Tibial nerve (tissue), 4 donors: Measurements from ENCODE around the gene ODAD3. TPM values are rescaled to one million over a fixed set of nuclear protein-coding genes. Genes with fewer than 3 reads are reported as not detected.
A peak's percentile ranks its signal among the peaks of the same experiment; 100 is the strongest.
"Not testable (repeated sequence)": the region's sequence is repeated elsewhere in the genome, so short reads cannot be mapped to it uniquely, and the experiment has no call there.

Experiments
- DNase-seq, 2 donors: peaks; one replicate each; pipeline ENCODE4 v3.0.0-alpha.2; 2019; ENCODE audit warnings: low spot score in 2 of 2
- H3K27ac ChIP-seq, 4 donors: fragments of 200-600 bp; sonication (generic) in 3 of 4; one replicate each; pipeline ENCODE4 v1.5.1; 2017 to 2019; ENCODE audit warnings: mild to moderate bottlenecking in 1 of 4
- H3K27me3 ChIP-seq, 2 donors: fragments of 200-600 bp; sonication (generic) in 1 of 2; one replicate each; pipeline versions ENCODE4 v1.5.1 to v1.6.0; 2017 to 2019
- H3K36me3 ChIP-seq, 3 donors: fragments of 200-600 bp; sonication (generic); one replicate each; pipeline ENCODE4 v1.5.1; 2018 to 2019
- H3K4me1 ChIP-seq, 4 donors: fragments of 200-600 bp; sonication (generic) in 3 of 4; one replicate each; pipeline ENCODE4 v1.5.1; 2017 to 2019
- H3K4me3 ChIP-seq, 4 donors: fragments of 200-600 bp; sonication (generic) in 3 of 4; one replicate each; pipeline ENCODE4 v1.5.1; 2017 to 2019; ENCODE audit warnings: mild to moderate bottlenecking in 1 of 4, moderate library complexity in 1 of 4
- H3K9me3 ChIP-seq, 4 donors: fragments of 200-600 bp; sonication (generic) in 3 of 4; one replicate each; pipeline ENCODE4 v1.5.1; 2017 to 2019
- CTCF ChIP-seq, 5 experiments: fragments of 200-600 bp in 3 of 5; fragments of 450-650 bp in 2 of 5; sonication (generic) in 3 of 5; IDR thresholded peaks; one replicate each; pipeline ENCODE4 v1.5.1; 2016 to 2019; ENCODE audit warnings: antibody characterized with exemption in 5 of 5, mild to moderate bottlenecking in 3 of 5, moderate library complexity in 2 of 5
- EP300 ChIP-seq, 2 donors: sonication (generic); formaldehyde crosslinking; IDR thresholded peaks; one replicate each; pipeline ENCODE4 v1.6.1; 2017; ENCODE audit warnings: antibody characterized with exemption in 2 of 2, mild to moderate bottlenecking in 1 of 2
- POLR2A ChIP-seq, 2 donors: fragments of 450-650 bp; IDR thresholded peaks; one replicate each; pipeline ENCODE4 v1.6.1; 2017; ENCODE audit warnings: antibody characterized with exemption in 2 of 2, mild to moderate bottlenecking in 2 of 2, moderate library complexity in 2 of 2
- WGBS, 2 donors: methylation state at CpG; one replicate each; pipeline ENCODE4 v1.1.5; 2018; 5-methylcytosine and 5-hydroxymethylcytosine counted together
- total RNA-seq, 4 donors: library from RNA; depleted of rRNA; stranded (reverse); fragments of >200 nt; gene quantifications; one replicate each; pipeline ENCODE4 v1.1.0, GENCODE V29; 2016

The ODAD3 gene
- total RNA-seq, 4 donors from 2014 or later, result 0.42 to 1.3 TPM; not detected in 2

GRCh38 chr19:11457115-11457514 lies 22.2 kb upstream of the ODAD3 start:
- WGBS, 2 donors, result 8 to 23% methylated on average over 3 to 10 of the region's 18 CpGs
- peaks cover 0 to 25% of the 10 kb centered on the region in 2 donors for H3K27me3 ChIP-seq

GRCh38 chr19:11456659-11457058 lies 21.7 kb upstream of the ODAD3 start:
- Histone ChIP-seq H3K4me3 (no peak overlapping the region), H3K4me1 (peaks cover 0 to 13% (median under 1%) of the 10 kb centered on the region in 4 donors), H3K9me3 (no peaks in the 10 kb centered on the region), H3K27ac (no peak overlapping the region), H3K27me3 (peaks cover 0 to 27% of the 10 kb centered on the region in 2 donors), H3K36me3 (no peaks in the 10 kb centered on the region)
- TF ChIP-seq POLR2A (IDR thresholded peaks at IDR 0.05), result no peak
- TF ChIP-seq EP300 (IDR thresholded peaks at IDR 0.05), result no peak
- TF ChIP-seq CTCF (IDR thresholded peaks at IDR 0.05), result no peak
- DNase-seq, result no peak
- 82 to 90% methylated on average over 7 of the region's 7 CpGs for WGBS, 2 donors

More at GRCh38 chr19:11457115-11457514, 22.2 kb upstream of the ODAD3 start:
- no peak for DNase-seq
- H3K9me3 ChIP-seq, result no peaks in the 10 kb centered on the region
- no peak overlapping the region for H3K4me3 ChIP-seq
- H3K27ac ChIP-seq, result no peak overlapping the region
- TF ChIP-seq EP300 (IDR thresholded peaks at IDR 0.05) (no peak), POLR2A (IDR thresholded peaks at IDR 0.05) (no peak), CTCF (IDR thresholded peaks at IDR 0.05) (no peak)
- H3K36me3 ChIP-seq, result no peaks in the 10 kb centered on the region
- peaks cover 0 to 8% (median 0%) of the 10 kb centered on the region in 4 donors for H3K4me1 ChIP-seq

GRCh38 chr19:11455233-11455554 lies 20.3 kb upstream of the ODAD3 start:
- WGBS, 2 donors, result 81 to 92% methylated on average over 9 of the region's 9 CpGs
- DNase-seq, result not testable (repeated sequence)
- H3K4me1 ChIP-seq, result peaks cover 0 to 16% (median 2%) of the 10 kb centered on the region in 4 donors

GRCh38 chr19:11453468-11454341 lies 18.8 kb upstream of the ODAD3 start:
- Histone ChIP-seq H3K4me3 (no peak overlapping the region), H3K4me1 (peaks cover 0 to 16% (median 2%) of the 10 kb centered on the region in 4 donors), H3K9me3 (no peaks in the 10 kb centered on the region), H3K27me3 (peaks cover 0 to 23% of the 10 kb centered on the region in 2 donors), H3K36me3 (peaks cover 0 to 24% (median 3%) of the 10 kb centered on the region in 3 donors), H3K27ac (no peak overlapping the region)
- WGBS, 2 donors, result 54 to 56% methylated on average over 27 of the region's 27 CpGs
- no peak for DNase-seq
- TF ChIP-seq CTCF (IDR thresholded peaks at IDR 0.05), result peak in 2 of 5 experiments; percentile 17
- TF ChIP-seq POLR2A (IDR thresholded peaks at IDR 0.05), result no peak

More at GRCh38 chr19:11455233-11455554, 20.3 kb upstream of the ODAD3 start:
- H3K36me3 ChIP-seq, H3K9me3 ChIP-seq, H3K27ac ChIP-seq, H3K4me3 ChIP-seq: not testable (repeated sequence)
- peaks cover 0 to 26% of the 10 kb centered on the region in 2 donors for H3K27me3 ChIP-seq

GRCh38 chr19:11452620-11453310 lies 17.8 kb upstream of the ODAD3 start:
- no peak overlapping the region for H3K27ac ChIP-seq
- no peak for TF ChIP-seq CTCF (IDR thresholded peaks at IDR 0.05)
- no peak for TF ChIP-seq POLR2A (IDR thresholded peaks at IDR 0.05)
- no peak for TF ChIP-seq EP300 (IDR thresholded peaks at IDR 0.05)
- no peak overlapping the region for H3K4me3 ChIP-seq
- WGBS, 2 donors, result 63 to 66% methylated on average over 30 to 31 of the region's 33 CpGs
- H3K9me3 ChIP-seq, result no peaks in the 10 kb centered on the region
- peaks cover 0 to 34% (median 7%) of the 10 kb centered on the region in 3 donors for H3K36me3 ChIP-seq
- peaks cover 0 to 17% of the 10 kb centered on the region in 2 donors for H3K27me3 ChIP-seq
- no peak for DNase-seq
- H3K4me1 ChIP-seq, result peaks cover 0 to 16% (median 2%) of the 10 kb centered on the region in 4 donors
